Colonic mucosa (tissue), 4 donors: ENCODE measurements around the gene ETV6. TPM values are rescaled to one million over a fixed set of nuclear protein-coding genes. Genes with fewer than 3 reads are reported as not detected.

Experiments
- DNase-seq: peaks from one replicate; pipeline ENCODE4 v3.0.0-alpha.2; 2020
- H3K27ac ChIP-seq: fragments of 200-600 bp; one replicate; pipeline ENCODE4 v1.8.0; 2021
- H3K27me3 ChIP-seq: fragments of 200-600 bp; one replicate; pipeline ENCODE4 v1.8.0; 2021
- H3K36me3 ChIP-seq: fragments of 200-600 bp; one replicate; pipeline ENCODE4 v1.8.0; 2021
- H3K4me1 ChIP-seq: fragments of 200-600 bp; one replicate; pipeline ENCODE4 v1.8.0; 2021; ENCODE audit warnings: mild to moderate bottlenecking
- H3K4me3 ChIP-seq: fragments of 200-600 bp; one replicate; pipeline ENCODE4 v1.8.0; 2021
- H3K9ac ChIP-seq, 2 donors: one replicate each; pipeline ENCODE4 v1.7.0; 2013; ENCODE audit warnings: control low read depth in 2 of 2, low read depth in 2 of 2, low read length in 2 of 2
- H3K9me3 ChIP-seq: fragments of 200-600 bp; one replicate; pipeline ENCODE4 v1.8.0; 2021
- intact Hi-C: fragments of 100-400 bp; cut with DNase I; formaldehyde crosslinking; loops from one replicate; pipeline ENCODE4 v1.14.1; 2022
- total RNA-seq, 2 donors: library from RNA; stranded (reverse); fragmentation: NEBNext Ultra II Directional in 1 of 2; extraction: Animal tissue kit (Norgen Biotek cat#: 25700) in 1 of 2; gene quantifications; one replicate each; pipeline ENCODE4 v1.2.1, GENCODE V29; 2021
- TF ChIP-seq, protein P1 (sequence below): fragments of 200-600 bp; IDR thresholded peaks from one replicate; pipeline ENCODE4 v1.8.0; 2022; ENCODE audit warnings: antibody characterized with exemption, mild to moderate bottlenecking
- donor health status: healthy.
- donor health status: DM: no; HTN: no; CAD: no.
- donor health status: DM: no; HTN: no; CAD: no.

Gene ETV6
- total RNA-seq, 2 donors from 2014 or later, result 49.2 to 73.1 TPM

DNA sequence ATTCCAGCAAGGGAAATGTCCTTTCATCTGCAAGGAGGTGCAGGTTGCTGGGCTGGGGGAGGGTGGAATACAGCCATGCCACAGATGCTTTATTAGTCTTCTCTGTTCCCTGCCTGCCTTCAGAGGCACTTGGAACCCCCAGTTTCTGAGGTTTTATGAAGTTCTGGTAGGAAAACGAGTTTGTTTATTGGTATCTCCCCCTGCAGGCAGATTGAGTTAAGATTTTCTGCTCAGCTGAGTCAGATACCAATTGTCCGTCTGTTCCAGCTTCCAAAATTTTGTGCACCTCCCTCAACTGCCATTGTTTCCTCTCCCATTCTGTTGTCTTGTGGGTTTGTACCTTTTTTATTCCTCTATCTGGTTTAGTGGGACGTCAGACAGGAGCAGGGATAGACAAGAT lies 155.6 kb downstream of the ETV6 start:
- H3K9ac ChIP-seq, result peak overlapping the region in 1 of 2 donors; percentile 12
- intact Hi-C loops, result no loop called here
- no peaks in the 10 kb centered on the region for H3K36me3 ChIP-seq
- H3K27ac ChIP-seq, result peak overlapping the region; percentile 27
- no peaks in the 10 kb centered on the region for H3K9me3 ChIP-seq
- H3K4me3 ChIP-seq, result no peak overlapping the region
- H3K27me3 ChIP-seq, result no peaks in the 10 kb centered on the region
- TF ChIP-seq, protein P1, sequence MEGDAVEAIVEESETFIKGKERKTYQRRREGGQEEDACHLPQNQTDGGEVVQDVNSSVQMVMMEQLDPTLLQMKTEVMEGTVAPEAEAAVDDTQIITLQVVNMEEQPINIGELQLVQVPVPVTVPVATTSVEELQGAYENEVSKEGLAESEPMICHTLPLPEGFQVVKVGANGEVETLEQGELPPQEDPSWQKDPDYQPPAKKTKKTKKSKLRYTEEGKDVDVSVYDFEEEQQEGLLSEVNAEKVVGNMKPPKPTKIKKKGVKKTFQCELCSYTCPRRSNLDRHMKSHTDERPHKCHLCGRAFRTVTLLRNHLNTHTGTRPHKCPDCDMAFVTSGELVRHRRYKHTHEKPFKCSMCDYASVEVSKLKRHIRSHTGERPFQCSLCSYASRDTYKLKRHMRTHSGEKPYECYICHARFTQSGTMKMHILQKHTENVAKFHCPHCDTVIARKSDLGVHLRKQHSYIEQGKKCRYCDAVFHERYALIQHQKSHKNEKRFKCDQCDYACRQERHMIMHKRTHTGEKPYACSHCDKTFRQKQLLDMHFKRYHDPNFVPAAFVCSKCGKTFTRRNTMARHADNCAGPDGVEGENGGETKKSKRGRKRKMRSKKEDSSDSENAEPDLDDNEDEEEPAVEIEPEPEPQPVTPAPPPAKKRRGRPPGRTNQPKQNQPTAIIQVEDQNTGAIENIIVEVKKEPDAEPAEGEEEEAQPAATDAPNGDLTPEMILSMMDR, result no peak
- no peak for DNase-seq
- H3K4me1 ChIP-seq, result no peaks in the 10 kb centered on the region

DNA sequence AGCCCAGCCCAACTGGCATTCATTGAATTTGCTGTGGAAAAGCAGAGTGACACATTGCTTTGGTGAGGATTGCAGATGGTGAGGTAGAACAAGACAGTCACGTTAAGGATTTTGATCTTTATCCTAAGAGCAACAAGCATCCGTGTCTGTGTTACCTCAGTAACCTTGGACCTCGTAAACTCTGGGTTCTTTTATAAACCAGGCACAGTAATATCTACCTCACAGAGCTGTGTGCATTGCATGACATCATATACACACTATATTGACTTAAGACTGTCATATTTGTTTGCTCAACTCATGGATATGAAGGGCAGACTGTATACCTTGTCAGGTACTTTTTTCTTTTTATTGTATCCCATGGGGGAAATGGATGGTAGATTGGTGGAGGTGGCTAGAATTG lies 156.2 kb downstream of the ETV6 start:
- TF ChIP-seq, protein P1, result no peak
- Histone ChIP-seq H3K27ac (peak overlapping the region; percentile 27), H3K27me3 (no peaks in the 10 kb centered on the region), H3K36me3 (no peaks in the 10 kb centered on the region), H3K9me3 (no peaks in the 10 kb centered on the region), H3K9ac (peak overlapping the region in 1 of 2 donors; percentile 12), H3K4me3 (no peak overlapping the region), H3K4me1 (no peaks in the 10 kb centered on the region)
- intact Hi-C loops, result no loop called here
- peak; percentile 46 for DNase-seq

DNA sequence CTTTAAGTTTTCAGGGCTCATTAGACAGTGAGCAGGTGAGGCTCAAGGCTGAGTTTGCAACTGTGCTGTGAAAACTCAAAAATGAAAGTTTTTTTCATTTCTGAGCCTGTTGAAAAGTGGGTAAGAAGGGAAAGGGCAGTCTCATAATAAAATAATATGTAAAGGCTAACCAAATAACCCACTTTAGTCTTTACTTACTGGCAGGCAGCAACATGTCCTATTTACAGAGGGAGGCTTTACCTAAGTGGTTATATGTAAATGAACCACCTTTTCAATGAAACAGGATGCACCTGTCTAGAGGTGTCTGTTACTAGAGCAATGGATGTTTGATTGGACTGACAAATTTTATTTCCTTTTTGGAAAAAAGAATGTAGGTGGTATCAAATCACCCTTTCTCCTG lies 158.0 kb downstream of the ETV6 start:
- no peaks in the 10 kb centered on the region for H3K36me3 ChIP-seq
- H3K27me3 ChIP-seq, result no peaks in the 10 kb centered on the region
- intact Hi-C loops, result no loop called here
- TF ChIP-seq, protein P1, result no peak
- no peak overlapping the region for H3K9ac ChIP-seq
- no peak for DNase-seq
- no peak overlapping the region for H3K4me3 ChIP-seq
- no peak overlapping the region for H3K27ac ChIP-seq
- H3K9me3 ChIP-seq, result no peaks in the 10 kb centered on the region
- peaks cover 8% of the 10 kb centered on the region for H3K4me1 ChIP-seq

DNA sequence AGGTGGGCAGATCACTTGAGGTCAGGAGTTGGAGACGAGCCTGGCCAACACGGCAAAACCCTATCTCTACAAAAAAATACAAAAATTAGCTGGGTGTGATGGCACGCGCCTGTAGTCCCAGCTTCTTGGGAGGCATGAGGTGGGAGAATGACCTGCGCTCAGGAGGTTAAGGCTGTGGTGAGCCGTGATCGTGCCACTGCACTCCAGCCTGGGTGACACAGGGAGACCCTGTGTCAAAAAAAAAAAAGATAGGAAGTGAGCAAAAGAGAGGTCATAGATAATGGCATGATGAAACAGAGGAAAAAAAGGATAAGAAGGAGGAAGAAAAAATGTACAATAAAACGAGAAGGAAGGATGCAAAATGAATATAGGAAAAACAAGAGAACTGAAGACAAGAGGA lies 159.5 kb downstream of the ETV6 start:
- no peaks in the 10 kb centered on the region for H3K27me3 ChIP-seq
- peaks cover 21% of the 10 kb centered on the region for H3K4me1 ChIP-seq
- no peak for DNase-seq
- TF ChIP-seq, protein P1, result no peak
- H3K36me3 ChIP-seq, result no peaks in the 10 kb centered on the region
- H3K4me3 ChIP-seq, result no peak overlapping the region
- intact Hi-C loops, result no loop called here
- H3K9me3 ChIP-seq, result no peaks in the 10 kb centered on the region
- no peak overlapping the region for H3K27ac ChIP-seq
- no peak overlapping the region for H3K9ac ChIP-seq

DNA sequence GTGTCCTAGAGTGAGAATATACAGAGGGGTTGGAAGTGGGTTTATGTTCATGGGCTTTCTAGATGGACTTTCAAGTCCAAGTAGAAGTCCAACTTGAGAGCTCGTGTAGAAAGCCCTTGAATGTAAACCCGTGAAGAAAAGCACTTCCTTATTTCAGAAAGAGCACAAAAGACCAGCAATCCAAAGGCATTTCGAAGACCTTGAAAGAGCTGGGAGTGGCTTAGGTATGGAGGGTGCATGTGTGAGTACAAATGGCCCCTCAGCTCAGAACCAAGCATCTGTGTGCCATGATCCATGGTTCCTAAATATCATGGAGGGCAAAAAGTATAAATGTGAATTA lies 160.7 kb downstream of the ETV6 start:
- DNase-seq, result no peak
- Histone ChIP-seq H3K9ac (no peak overlapping the region), H3K27me3 (no peaks in the 10 kb centered on the region), H3K9me3 (no peaks in the 10 kb centered on the region), H3K36me3 (no peaks in the 10 kb centered on the region), H3K4me1 (peaks cover 23% of the 10 kb centered on the region), H3K27ac (peak overlapping the region; percentile 41), H3K4me3 (no peak overlapping the region)
- TF ChIP-seq, protein P1, result no peak
- intact Hi-C loops, result no loop called here

DNA sequence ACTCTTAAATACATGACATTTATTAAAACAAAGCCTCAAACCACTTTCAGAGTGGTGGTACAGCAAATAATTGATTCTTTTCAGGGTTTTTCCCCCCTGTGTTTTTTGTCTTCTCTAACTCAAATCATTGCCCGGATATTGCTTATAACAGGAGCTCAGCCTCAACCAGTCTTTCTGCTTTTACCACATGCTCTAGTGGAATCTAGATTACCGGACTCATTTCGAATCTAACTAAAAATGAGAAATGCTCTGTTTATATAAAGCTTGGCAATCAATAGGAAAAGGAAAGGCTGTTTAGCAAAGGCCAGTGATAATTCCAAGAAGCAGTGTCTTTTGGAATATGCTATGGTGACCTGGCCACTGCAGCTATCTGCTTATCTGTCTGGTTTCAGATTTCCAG lies 161.5 kb downstream of the ETV6 start:
- Histone ChIP-seq H3K9me3 (no peaks in the 10 kb centered on the region), H3K9ac (no peak overlapping the region), H3K4me1 (peaks cover 23% of the 10 kb centered on the region), H3K27me3 (no peaks in the 10 kb centered on the region), H3K27ac (peak overlapping the region; percentile 85), H3K36me3 (no peaks in the 10 kb centered on the region), H3K4me3 (no peak overlapping the region)
- TF ChIP-seq, protein P1, result no peak
- DNase-seq, result no peak
- intact Hi-C loops, result no loop called here
